ENCODE measurements around the gene TBCEL.

- TF ChIP-seq CTCF (IDR thresholded peaks at IDR 0.05) (no peak), POLR2A (IDR thresholded peaks at IDR 0.05) (no peak)
Measured at GRCh38 chr11:121066623-121067022, 42.7 kb downstream of the TBCEL start.

All from Peyer's patch (tissue), 4 donors.